Measurements from ENCODE around the gene MAGOH. TPM values are rescaled to one million over a fixed set of nuclear protein-coding genes. Genes with fewer than 3 reads are reported as not detected.

The MAGOH gene
- total RNA-seq, 1 experiment from 2014 or later, result 77.0 TPM

- Histone ChIP-seq H3K4me1 (no peaks in the 10 kb centered on the region), H3K4me3 (ENCODE audit: low read depth, low read length) (no peak overlapping the region), H3K36me3 (ENCODE audit: control insufficient read depth, insufficient read depth, low read length) (no peaks in the 10 kb centered on the region), H3K27me3 (replicated peaks; ENCODE audit: control insufficient read depth, insufficient read depth, low read length) (no peaks in the 10 kb centered on the region), H3K9me3 (no peaks in the 10 kb centered on the region)
- TF ChIP-seq CTCF (IDR thresholded peaks at IDR 0.05; ENCODE audit: insufficient read depth in 1 of 2, low read depth in 1 of 2, low read length in 1 of 2, severe bottlenecking in 1 of 2, unreplicated experiment in 1 of 2), result no peak
- H3K4me3 Mint-ChIP-seq (ENCODE audit: unreplicated experiment), result no peak overlapping the region
- DNase-seq, result no peak
- intact Hi-C loops (cut with micrococcal nuclease; ENCODE audit: unreplicated experiment), result no loop called here
- H3K9me3 Mint-ChIP-seq (ENCODE audit: unreplicated experiment), result no peaks in the 10 kb centered on the region
- BruUV-seq (replicated peaks), result no TSS peak
- POLR2A ChIA-PET, result no interaction called here
- H3K4me1 Mint-ChIP-seq (ENCODE audit: low read depth, unreplicated experiment), result peaks cover 8% of the 10 kb centered on the region
- H3K27ac Mint-ChIP-seq (ENCODE audit: unreplicated experiment), result no peak overlapping the region
- CTCF ChIA-PET, result interaction anchor here (0.8 kb wide), 1 partner anchor 170 kb away, joined by 5 read pairs; no protein-coding TSS in a partner anchor
- peaks cover 6% of the 10 kb centered on the region for H3K36me3 Mint-ChIP-seq (ENCODE audit: insufficient read depth, unreplicated experiment)
- H3K27me3 Mint-ChIP-seq (ENCODE audit: insufficient read depth, unreplicated experiment), result no peaks in the 10 kb centered on the region
Observed at GRCh38 chr1:53274026-53274425, 35.7 kb upstream of the MAGOH start.

GRCh38 chr1:53273526-53273925 is 35.2 kb upstream of the MAGOH start:
- H3K27me3 ChIP-seq (replicated peaks; ENCODE audit: control insufficient read depth, insufficient read depth, low read length), result no peaks in the 10 kb centered on the region
- Mint-ChIP-seq H3K27ac (ENCODE audit: unreplicated experiment) (no peak overlapping the region), H3K27me3 (ENCODE audit: insufficient read depth, unreplicated experiment) (no peaks in the 10 kb centered on the region), H3K4me1 (ENCODE audit: low read depth, unreplicated experiment) (peaks cover 8% of the 10 kb centered on the region), H3K4me3 (ENCODE audit: unreplicated experiment) (no peak overlapping the region), H3K9me3 (ENCODE audit: unreplicated experiment) (no peaks in the 10 kb centered on the region), H3K36me3 (ENCODE audit: insufficient read depth, unreplicated experiment) (peaks cover 6% of the 10 kb centered on the region)
- no peak for DNase-seq
- intact Hi-C loops (cut with micrococcal nuclease; ENCODE audit: unreplicated experiment), result no loop called here
- POLR2A ChIA-PET, result no interaction called here
- no peak for TF ChIP-seq CTCF (IDR thresholded peaks at IDR 0.05; ENCODE audit: insufficient read depth in 1 of 2, low read depth in 1 of 2, low read length in 1 of 2, severe bottlenecking in 1 of 2, unreplicated experiment in 1 of 2)
- CTCF ChIA-PET, result no interaction called here
- no peaks in the 10 kb centered on the region for H3K4me1 ChIP-seq
- H3K9me3 ChIP-seq, result no peaks in the 10 kb centered on the region
- BruUV-seq (replicated peaks), result no TSS peak
- H3K4me3 ChIP-seq (ENCODE audit: low read depth, low read length), result no peak overlapping the region
- no peaks in the 10 kb centered on the region for H3K36me3 ChIP-seq (ENCODE audit: control insufficient read depth, insufficient read depth, low read length)

- ChIA-PET CTCF (no interaction called here), POLR2A (no interaction called here)
- H3K4me1 Mint-ChIP-seq (ENCODE audit: low read depth, unreplicated experiment), result peaks cover 8% of the 10 kb centered on the region
- intact Hi-C loops (cut with micrococcal nuclease; ENCODE audit: unreplicated experiment), result no loop called here
- no peak overlapping the region for H3K27ac Mint-ChIP-seq (ENCODE audit: unreplicated experiment)
- no peaks in the 10 kb centered on the region for H3K27me3 Mint-ChIP-seq (ENCODE audit: insufficient read depth, unreplicated experiment)
- H3K4me1 ChIP-seq, result no peaks in the 10 kb centered on the region
- peaks cover 6% of the 10 kb centered on the region for H3K36me3 Mint-ChIP-seq (ENCODE audit: insufficient read depth, unreplicated experiment)
- H3K27me3 ChIP-seq (replicated peaks; ENCODE audit: control insufficient read depth, insufficient read depth, low read length), result no peaks in the 10 kb centered on the region
- no peak for TF ChIP-seq CTCF (IDR thresholded peaks at IDR 0.05; ENCODE audit: insufficient read depth in 1 of 2, low read depth in 1 of 2, low read length in 1 of 2, severe bottlenecking in 1 of 2, unreplicated experiment in 1 of 2)
- H3K36me3 ChIP-seq (ENCODE audit: control insufficient read depth, insufficient read depth, low read length), result no peaks in the 10 kb centered on the region
- H3K9me3 ChIP-seq, result no peaks in the 10 kb centered on the region
- DNase-seq, result no peak
- no peaks in the 10 kb centered on the region for H3K9me3 Mint-ChIP-seq (ENCODE audit: unreplicated experiment)
- H3K4me3 Mint-ChIP-seq (ENCODE audit: unreplicated experiment), result no peak overlapping the region
- BruUV-seq (replicated peaks), result no TSS peak
- no peak overlapping the region for H3K4me3 ChIP-seq (ENCODE audit: low read depth, low read length)
Observed at GRCh38 chr1:53272349-53272748, 34.0 kb upstream of the MAGOH start.
